Islet of Langerhans (tissue), 1 donor: ENCODE measurements around the gene OVAAL.
"Not testable (repeated sequence)": the region's sequence is repeated elsewhere in the genome, so short reads cannot be mapped to it uniquely, and the experiment has no call there.

Source experiments
- FAIRE-seq: peaks from one replicate; lab custom pipeline; 2011; peaks lifted over from hg19 to GRCh38; lab: Jason Lieb, UNC

OVAAL gene

GRCh38 chr1:180540697-180541594 lies 17.8 kb upstream of the OVAAL start:
- no peak for FAIRE-seq

- FAIRE-seq: no peak
Observed at GRCh38 chr1:180542113-180542837, 16.5 kb upstream of the OVAAL start.

GRCh38 chr1:180542838-180543145 lies 16.0 kb upstream of the OVAAL start:
- no peak for FAIRE-seq

DNA sequence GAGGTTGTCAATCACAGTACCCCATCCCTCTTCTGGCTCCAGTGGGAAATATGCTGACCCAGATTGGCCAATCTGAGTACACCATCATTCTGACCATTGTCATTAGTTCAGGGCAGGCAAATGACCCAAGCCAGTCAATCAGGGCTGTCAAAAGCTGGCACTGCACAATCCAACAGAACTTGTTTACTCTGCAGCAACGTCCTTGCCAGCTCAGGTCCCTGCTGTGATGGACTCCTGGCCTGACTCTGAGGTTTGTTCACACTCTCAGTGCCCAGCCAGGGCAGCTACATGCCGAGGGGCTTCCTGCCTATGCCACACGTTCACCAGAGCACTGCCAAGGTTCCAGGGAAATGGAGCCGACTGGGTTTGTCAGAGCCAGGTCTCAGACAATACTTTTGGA lies 14.7 kb upstream of the OVAAL start:
- no peak for FAIRE-seq

DNA sequence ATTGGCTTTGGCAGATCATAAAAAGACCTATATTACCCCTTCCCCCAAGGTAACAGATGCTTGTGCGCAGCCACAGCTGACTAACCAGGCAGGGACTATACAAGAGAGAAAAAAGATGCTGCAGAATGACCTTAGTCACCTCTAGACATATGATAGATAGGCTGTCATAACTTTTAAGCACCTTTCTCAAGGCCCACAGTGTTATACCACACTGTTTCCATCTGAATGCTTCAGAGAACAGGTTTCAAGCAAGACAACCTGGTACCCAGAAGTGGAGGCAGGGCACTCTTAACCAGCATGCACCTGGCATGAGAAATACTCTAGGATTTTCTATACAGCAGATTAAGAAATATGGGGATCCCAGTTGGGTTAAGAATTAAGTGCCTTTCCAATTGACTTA lies 12.8 kb upstream of the OVAAL start:
- no peak for FAIRE-seq

DNA sequence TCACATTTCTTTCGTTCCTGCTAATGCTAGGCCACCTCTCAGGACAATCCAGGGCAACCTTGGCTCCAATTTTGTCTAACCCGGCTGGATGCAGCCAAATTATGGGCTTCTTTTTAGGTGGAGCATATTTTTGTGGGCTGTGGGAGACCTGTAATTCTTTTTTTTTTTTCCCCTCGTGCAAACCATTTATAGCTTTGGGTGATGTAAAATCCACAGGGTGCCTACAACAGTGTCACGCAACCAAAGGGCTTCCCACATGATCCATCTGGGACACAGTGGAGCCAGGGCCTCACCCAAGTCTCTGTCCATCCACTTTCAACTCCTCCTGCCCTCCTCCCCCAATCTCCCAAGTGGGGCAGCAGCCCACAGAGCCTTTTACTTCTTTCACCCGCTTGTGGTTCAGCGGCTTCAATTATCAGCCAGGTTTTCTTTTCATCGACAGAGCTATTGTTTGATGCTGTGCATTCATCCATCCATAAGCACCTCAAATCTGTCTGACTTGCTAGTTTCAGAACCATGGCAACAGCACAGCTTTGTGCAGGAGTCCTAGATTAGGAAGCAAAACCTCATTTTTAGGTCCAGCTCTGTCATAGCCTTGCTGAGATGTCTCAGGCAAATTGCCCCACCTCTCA lies 10.0 kb upstream of the OVAAL start:
- peak; percentile 70 for FAIRE-seq

- FAIRE-seq: not testable (repeated sequence)
Observed at GRCh38 chr1:180549770-180550169, 9.0 kb upstream of the OVAAL start.

DNA sequence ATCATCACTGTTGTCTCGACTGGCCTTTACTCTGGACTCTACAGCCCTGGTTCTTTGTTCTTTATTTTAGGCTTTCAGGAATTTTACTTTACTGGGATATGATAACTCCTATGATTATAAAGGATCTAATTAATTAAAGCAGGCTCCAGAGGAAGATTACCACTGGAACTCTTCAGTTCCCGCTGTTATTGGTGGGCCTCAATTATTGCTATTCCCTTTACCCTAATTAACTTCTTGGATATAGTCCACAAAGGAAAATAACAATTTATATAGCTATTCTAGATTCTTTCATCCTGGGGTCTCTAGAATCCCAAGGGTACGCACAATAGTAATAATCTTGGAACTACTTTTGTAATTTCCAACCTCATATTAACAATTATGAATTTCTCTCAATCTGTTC lies 8.5 kb upstream of the OVAAL start:
- FAIRE-seq: no peak

DNA sequence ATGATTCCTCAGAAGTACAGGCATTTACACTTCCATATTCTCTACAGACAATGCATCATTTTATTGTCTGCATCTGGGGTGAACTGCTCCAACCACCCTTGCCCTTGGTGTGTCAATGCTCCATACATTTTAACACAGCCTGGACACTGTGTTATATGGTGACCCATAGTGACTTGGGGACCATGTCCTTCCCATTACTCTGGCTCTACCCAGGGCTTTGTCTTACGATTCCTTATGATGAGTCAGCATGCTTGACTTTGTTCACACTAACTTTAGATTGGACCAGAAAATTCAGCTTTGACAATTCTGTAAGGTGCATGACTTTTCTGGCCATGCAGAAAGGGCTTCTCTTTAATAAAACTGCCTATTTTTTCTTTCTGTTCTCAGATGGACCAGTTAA lies 6.8 kb upstream of the OVAAL start:
- no peak for FAIRE-seq

GRCh38 chr1:180553046-180553445 lies 5.7 kb upstream of the OVAAL start:
- not testable (repeated sequence) for FAIRE-seq

GRCh38 chr1:180555411-180555810 lies 3.4 kb upstream of the OVAAL start:
- no peak for FAIRE-seq

DNA sequence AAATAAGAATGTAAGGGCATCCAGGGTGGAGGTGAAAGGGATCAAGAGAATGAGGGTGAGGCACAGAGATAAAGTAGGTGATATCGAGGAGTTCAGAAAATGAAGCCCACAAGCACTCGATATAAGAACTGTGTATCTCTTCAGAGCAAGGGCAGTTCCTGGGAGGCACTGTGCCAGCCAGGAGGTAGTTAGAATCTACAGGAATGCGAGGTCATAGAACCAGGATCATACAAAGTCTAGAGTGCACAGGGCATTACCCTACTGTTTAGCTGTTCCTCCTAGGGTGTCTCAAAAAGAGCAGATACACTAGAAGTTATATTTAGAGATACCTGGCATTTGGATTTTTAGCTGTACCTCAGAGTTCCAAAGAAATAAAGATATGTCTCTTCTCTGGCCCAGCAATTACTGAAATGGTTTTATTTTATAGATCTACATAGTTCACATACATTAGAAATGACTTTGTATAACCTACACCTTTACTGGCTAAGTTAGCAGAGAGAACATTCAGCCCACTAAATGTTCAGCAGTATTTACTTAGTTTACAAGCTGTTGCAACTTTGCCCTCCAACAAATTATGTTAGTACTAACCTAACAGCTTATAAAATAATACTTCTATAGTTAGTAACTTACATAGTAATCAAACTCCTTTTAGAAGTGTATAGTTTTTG lies 1.6 kb downstream of the OVAAL start:
- FAIRE-seq: no peak

GRCh38 chr1:180560868-180561600 lies 2.3 kb downstream of the OVAAL start:
- FAIRE-seq: no peak

DNA sequence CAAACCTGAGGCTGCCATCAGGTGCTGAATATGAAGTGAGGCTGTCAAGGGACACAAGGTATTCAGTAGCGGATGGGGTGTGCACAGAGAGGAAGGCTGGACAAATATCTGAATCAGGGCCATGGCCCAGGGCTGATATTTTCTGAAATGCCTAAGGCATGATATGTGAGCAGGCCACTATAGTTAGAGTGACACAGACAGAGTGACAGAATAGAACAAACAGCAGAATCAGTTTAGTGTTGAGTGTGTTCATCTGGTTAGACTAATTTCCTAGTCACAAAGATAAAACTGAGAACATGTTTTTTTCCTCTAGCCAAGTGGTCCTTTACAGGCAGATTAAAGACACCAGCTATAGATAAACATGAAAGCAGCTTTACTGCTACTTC lies 3.9 kb downstream of the OVAAL start:
- FAIRE-seq: no peak

- no peak for FAIRE-seq
Observed at GRCh38 chr1:180563026-180563827, 4.5 kb downstream of the OVAAL start.

DNA sequence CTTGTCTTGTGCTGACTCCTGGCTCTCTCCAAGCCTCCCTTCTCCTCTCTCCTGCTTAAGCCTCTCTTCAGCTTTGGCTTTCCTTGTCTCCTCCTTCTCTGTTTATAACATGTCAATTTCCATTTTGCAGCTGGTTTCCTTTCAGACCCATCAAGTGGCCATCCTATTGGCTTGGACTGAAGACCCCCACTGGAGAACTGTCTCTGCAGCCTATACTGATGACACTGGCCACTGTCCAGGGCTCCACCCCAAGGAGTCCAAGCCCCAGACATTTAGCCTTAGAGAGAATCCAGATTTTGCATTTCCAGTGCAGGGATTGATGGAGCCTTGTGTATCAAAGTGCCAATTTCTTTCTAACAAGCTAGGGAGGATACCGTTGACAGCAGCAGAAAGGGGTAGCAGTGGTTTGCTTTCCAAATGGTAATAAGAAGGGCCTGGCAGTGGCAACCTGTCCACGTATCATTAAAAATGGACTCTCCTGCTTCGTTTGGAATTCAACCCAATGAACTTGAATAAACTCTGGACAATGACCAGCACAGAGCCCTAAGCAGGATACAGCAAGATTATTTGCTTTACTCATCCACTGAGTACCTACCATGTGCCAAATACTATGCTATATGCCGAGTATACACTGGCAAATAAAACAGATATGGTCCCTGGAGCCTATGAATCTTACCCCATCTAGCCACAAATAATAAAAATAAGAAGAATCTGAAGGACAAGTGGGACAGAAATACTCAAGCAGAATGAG lies 6.5 kb downstream of the OVAAL start:
- FAIRE-seq: no peak

- no peak for FAIRE-seq
Observed at GRCh38 chr1:180566026-180566425, 7.3 kb downstream of the OVAAL start.

GRCh38 chr1:180566495-180566894 lies 7.7 kb downstream of the OVAAL start:
- no peak for FAIRE-seq

- FAIRE-seq: no peak
Observed at GRCh38 chr1:180567654-180568053, 8.9 kb downstream of the OVAAL start.

- FAIRE-seq: no peak
Observed at GRCh38 chr1:180568184-180568583, 9.4 kb downstream of the OVAAL start.
